Stimulated activated naive CD8-positive, alpha-beta T cell treated with anti-CD3 and anti-CD28 coated beads, Interleukin-15, amount 100 ng/mL, for 72 hours (primary cell): ENCODE measurements around the gene XYLB.

ENCODE experiments used
- ATAC-seq: fragments of 150-1000 bp; cut with Tn5 transposase; 2 replicates; pipeline ENCODE4 v1.10.0; 2021; ENCODE audit warnings: mild to moderate bottlenecking, moderate library complexity
- DNase-seq, 2 donors: peaks; one replicate each; pipeline ENCODE4 v3.0.0; 2021 to 2022
- H3K27ac Mint-ChIP-seq, 2 donors: one replicate each; pipeline ENCODE4 v1.8.0; 2022; ENCODE audit warnings: mild to moderate bottlenecking in 2 of 2, mixed read lengths in 2 of 2, moderate library complexity in 2 of 2
- H3K27me3 Mint-ChIP-seq: one replicate; pipeline ENCODE4 v1.8.0; 2022; ENCODE audit warnings: mixed read lengths
- H3K4me1 Mint-ChIP-seq: one replicate; pipeline ENCODE4 v1.8.0; 2022; ENCODE audit warnings: mild to moderate bottlenecking, mixed read lengths
- H3K4me3 Mint-ChIP-seq, 2 donors: one replicate each; pipeline ENCODE4 v1.8.0; 2022; ENCODE audit warnings: mild to moderate bottlenecking in 2 of 2, mixed read lengths in 2 of 2, moderate library complexity in 1 of 2
- H3K9me3 Mint-ChIP-seq, 2 donors: one replicate each; pipeline ENCODE4 v1.8.0; 2022; ENCODE audit warnings: mixed read lengths in 2 of 2

Gene XYLB

DNA sequence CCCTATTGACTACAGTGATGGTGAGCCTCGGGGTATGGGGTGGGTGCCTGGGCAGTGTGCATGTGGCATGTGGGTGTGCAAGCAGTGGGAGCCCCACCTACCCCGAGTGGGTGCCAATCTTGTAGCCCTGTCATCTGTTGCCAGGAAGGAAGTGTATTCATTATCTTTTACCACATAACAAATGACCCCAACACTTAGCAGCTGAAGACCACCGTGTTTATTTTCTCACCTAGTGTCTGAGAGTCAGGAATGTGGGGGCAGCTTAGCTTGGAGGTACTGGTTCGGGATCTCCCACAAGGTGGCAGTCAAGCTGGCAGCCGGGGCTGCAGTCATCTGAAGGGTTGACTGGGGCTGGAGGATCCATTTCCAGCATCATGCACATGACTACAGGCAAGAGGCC lies 21.7 kb downstream of the XYLB start:
- H3K4me1 Mint-ChIP-seq, result peaks cover 23% of the 10 kb centered on the region
- H3K27ac Mint-ChIP-seq, result no peak overlapping the region
- peaks cover 6% of the 10 kb centered on the region for H3K27me3 Mint-ChIP-seq
- no peak overlapping the region for H3K4me3 Mint-ChIP-seq
- no peak for ATAC-seq
- DNase-seq, result no peak
- H3K9me3 Mint-ChIP-seq, result peaks cover 0 to 7% of the 10 kb centered on the region in 2 donors

DNA sequence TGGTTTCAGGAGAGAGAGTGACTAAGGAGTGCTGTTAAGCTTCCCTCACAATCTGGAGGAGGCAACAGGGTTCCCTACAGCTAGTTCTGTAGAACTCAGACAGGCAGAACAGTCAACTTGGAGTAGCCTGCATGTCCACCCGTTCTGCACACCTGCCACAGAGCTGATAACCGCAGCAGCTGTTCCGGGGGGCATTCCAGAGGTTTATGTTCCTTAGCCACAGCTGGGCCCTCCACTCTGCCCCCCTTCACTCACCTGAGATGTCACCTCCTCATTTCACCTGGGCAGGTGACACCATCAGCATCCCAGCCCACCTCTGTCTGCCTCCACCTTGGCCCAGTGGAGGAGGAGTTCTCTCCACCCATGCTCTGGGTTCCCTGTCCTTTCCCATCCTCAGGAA lies 22.6 kb downstream of the XYLB start:
- H3K27me3 Mint-ChIP-seq, result peaks cover 6% of the 10 kb centered on the region
- ATAC-seq, result no peak
- peak overlapping the region; percentile 21 to 85 for H3K27ac Mint-ChIP-seq

DNA sequence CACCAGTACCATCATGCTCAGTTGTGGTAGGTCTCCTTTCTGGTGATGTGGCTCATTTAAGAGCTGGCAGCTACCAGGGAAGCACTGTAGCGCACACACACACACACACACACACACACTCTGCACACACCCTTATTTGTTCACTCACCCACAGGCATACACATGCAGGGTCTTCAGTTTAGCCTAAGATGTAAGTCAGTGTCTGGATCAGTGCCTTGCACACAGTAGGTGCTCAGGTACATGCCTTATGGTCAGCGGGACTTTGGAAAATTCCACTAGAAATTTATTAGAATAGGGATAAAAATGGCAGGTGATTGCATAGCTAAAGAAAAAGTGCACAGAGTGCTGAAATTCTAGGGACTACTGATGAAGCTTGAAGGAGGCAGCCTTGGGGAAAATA lies 23.6 kb downstream of the XYLB start:
- Mint-ChIP-seq H3K27ac (no peak overlapping the region), H3K27me3 (peaks cover 6% of the 10 kb centered on the region), H3K4me3 (no peak overlapping the region), H3K9me3 (peaks cover 0 to 7% of the 10 kb centered on the region in 2 donors), H3K4me1 (peaks cover 33% of the 10 kb centered on the region)
- DNase-seq, result no peak
- ATAC-seq, result no peak

More for the DNA sequence above, 22.6 kb downstream of the XYLB start:
- no peak for DNase-seq
- no peak overlapping the region for H3K4me3 Mint-ChIP-seq
- peaks cover 0 to 7% of the 10 kb centered on the region in 2 donors for H3K9me3 Mint-ChIP-seq
- peaks cover 27% of the 10 kb centered on the region for H3K4me1 Mint-ChIP-seq

GRCh38 chr3:38370861-38371260 lies 24.3 kb downstream of the XYLB start:
- DNase-seq, result no peak
- Mint-ChIP-seq H3K27me3 (peaks cover 6% of the 10 kb centered on the region), H3K4me3 (no peak overlapping the region), H3K9me3 (peaks cover 0 to 7% of the 10 kb centered on the region in 2 donors), H3K27ac (no peak overlapping the region), H3K4me1 (peaks cover 38% of the 10 kb centered on the region)
- no peak for ATAC-seq

DNA sequence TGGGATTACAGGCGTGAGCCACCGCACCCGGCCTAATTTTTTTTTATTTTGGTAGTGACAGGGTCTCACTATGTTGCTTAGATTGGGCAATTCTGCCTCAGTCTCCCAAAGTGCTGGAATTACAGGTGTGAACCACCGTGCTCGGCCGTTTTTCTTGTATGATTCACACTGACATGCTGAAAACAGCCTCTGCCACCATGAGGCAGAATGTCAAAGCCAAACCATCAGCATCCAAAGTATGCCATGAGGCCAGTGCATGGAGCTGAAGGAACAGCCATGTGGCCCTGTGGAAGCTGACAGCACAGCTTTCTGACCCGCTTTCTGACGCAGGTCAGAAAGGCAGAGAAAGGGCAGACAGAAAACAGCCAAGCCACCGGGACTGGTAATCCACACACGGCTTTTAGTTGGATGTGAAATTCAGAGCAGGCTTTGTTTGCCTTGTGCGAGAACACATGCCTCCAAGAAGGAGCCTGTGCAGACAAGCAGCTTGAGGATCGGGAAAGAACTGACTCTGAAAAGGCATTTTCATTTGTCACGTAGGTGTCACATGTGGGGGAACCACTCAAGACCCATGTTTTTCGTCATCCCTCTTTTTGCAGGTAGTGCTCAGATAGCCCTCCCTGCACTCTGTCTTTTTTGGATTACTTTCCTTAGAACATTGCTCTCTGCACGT lies 25.1 kb downstream of the XYLB start:
- H3K4me1 Mint-ChIP-seq, result peaks cover 38% of the 10 kb centered on the region
- DNase-seq, result no peak
- H3K4me3 Mint-ChIP-seq, result no peak overlapping the region
- ATAC-seq, result no peak
- H3K27me3 Mint-ChIP-seq, result peaks cover 6% of the 10 kb centered on the region
- peaks cover 0 to 7% of the 10 kb centered on the region in 2 donors for H3K9me3 Mint-ChIP-seq
- H3K27ac Mint-ChIP-seq, result no peak overlapping the region

GRCh38 chr3:38372214-38372601 lies 25.6 kb downstream of the XYLB start:
- peaks cover 6% of the 10 kb centered on the region for H3K27me3 Mint-ChIP-seq
- no peak overlapping the region for H3K4me3 Mint-ChIP-seq
- no peak for DNase-seq
- ATAC-seq, result no peak
- H3K9me3 Mint-ChIP-seq, result peaks cover 0 to 7% of the 10 kb centered on the region in 2 donors
- H3K4me1 Mint-ChIP-seq, result peaks cover 38% of the 10 kb centered on the region
- H3K27ac Mint-ChIP-seq, result peak overlapping the region in 1 of 2 donors; percentile 48

GRCh38 chr3:38374221-38374620 lies 27.6 kb downstream of the XYLB start:
- Mint-ChIP-seq H3K4me1 (peaks cover 32% of the 10 kb centered on the region), H3K27ac (no peak overlapping the region), H3K27me3 (peaks cover 6% of the 10 kb centered on the region), H3K4me3 (peak overlapping the region; percentile 24 to 48), H3K9me3 (no peaks in the 10 kb centered on the region)
- ATAC-seq (peak; percentile 83), DNase-seq (peak; percentile 29 to 42)

GRCh38 chr3:38375072-38375471 lies 28.5 kb downstream of the XYLB start:
- H3K4me3 Mint-ChIP-seq, result no peak overlapping the region
- peaks cover 32% of the 10 kb centered on the region for H3K4me1 Mint-ChIP-seq
- ATAC-seq (no peak), DNase-seq (no peak)
- H3K9me3 Mint-ChIP-seq, result no peaks in the 10 kb centered on the region
- H3K27me3 Mint-ChIP-seq, result peaks cover 6% of the 10 kb centered on the region
- H3K27ac Mint-ChIP-seq, result no peak overlapping the region

DNA sequence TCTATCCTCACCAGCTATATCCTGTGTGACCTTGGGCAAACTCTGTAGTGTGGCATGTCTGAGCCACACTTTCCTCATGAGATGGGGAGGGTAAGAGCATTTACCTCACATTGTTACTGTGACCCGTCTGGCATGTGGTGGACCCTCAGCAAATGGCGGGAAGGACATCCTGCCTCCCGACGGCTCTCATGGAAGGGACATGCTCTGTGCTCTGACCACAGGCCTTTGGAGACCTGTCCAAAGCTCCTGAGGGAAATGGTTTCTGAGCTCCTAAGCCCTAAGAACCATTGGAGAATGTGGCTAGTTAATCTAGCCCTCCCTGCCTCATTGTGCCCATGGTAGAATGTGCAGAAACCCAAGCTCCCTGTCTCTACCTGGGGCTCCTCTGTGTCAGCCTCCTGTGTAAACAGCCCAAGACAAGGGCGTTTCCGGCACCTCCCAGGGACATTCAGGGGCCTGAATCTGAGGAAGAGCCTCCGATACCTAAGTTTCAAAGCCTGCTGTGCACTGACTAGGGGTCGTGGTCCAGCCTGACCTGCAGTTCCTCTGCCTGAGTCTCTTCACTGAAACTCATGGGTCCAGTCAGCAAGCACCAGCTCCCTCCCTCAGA lies 29.0 kb downstream of the XYLB start:
- no peak for DNase-seq
- H3K27me3 Mint-ChIP-seq, result peaks cover 6% of the 10 kb centered on the region
- H3K4me1 Mint-ChIP-seq, result peaks cover 32% of the 10 kb centered on the region
- no peak overlapping the region for H3K4me3 Mint-ChIP-seq
- H3K27ac Mint-ChIP-seq, result no peak overlapping the region
- no peaks in the 10 kb centered on the region for H3K9me3 Mint-ChIP-seq
- ATAC-seq, result no peak

GRCh38 chr3:38376098-38376816 lies 29.7 kb downstream of the XYLB start:
- ATAC-seq, result no peak
- Mint-ChIP-seq H3K27ac (no peak overlapping the region), H3K4me1 (peaks cover 32% of the 10 kb centered on the region)

DNA sequence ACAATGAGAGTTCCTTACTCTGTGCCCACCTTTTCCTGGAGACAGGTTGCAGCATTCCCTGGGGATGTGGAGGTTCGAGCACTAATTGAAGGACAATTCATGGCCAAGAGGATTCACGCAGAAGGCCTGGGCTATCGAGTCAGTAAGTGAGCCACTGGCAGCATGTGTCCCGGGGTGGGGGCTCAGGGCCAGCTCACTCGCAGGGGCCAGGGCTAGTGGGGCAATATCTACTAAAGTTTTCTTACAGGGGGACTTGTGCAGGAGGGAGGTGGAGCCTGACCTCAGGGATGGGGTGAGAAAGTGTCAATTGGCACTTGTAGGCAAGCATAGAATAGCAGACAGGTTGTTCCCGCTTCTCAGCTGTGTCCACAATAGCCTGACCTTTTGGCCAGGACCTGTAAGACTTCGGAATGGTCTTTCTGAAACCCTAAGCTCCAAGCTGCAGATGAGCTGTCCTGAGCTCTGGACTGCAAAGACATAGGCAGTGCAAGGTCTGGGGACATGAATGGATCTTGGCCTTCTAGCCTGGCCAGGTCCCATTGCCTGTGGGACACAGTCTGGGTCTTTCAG lies 32.7 kb downstream of the XYLB start:
- no peak for ATAC-seq
- H3K4me3 Mint-ChIP-seq, result no peak overlapping the region

More at GRCh38 chr3:38376098-38376816, 29.7 kb downstream of the XYLB start:
- H3K4me3 Mint-ChIP-seq, result no peak overlapping the region
- peaks cover 6% of the 10 kb centered on the region for H3K27me3 Mint-ChIP-seq
- DNase-seq, result no peak
- peaks cover 0 to 4% of the 10 kb centered on the region in 2 donors for H3K9me3 Mint-ChIP-seq

GRCh38 chr3:38382506-38383080 lies 36.0 kb downstream of the XYLB start:
- H3K9me3 Mint-ChIP-seq, result peaks cover 9 to 36% of the 10 kb centered on the region in 2 donors
- no peaks in the 10 kb centered on the region for H3K4me1 Mint-ChIP-seq
- DNase-seq, result no peak
- no peak overlapping the region for H3K4me3 Mint-ChIP-seq
- ATAC-seq, result no peak
- no peaks in the 10 kb centered on the region for H3K27me3 Mint-ChIP-seq
- H3K27ac Mint-ChIP-seq, result no peak overlapping the region

More for the DNA sequence above, 32.7 kb downstream of the XYLB start:
- no peak for DNase-seq
- peaks cover 14% of the 10 kb centered on the region for H3K4me1 Mint-ChIP-seq
- H3K9me3 Mint-ChIP-seq, result peaks cover 4 to 17% of the 10 kb centered on the region in 2 donors
- no peak overlapping the region for H3K27ac Mint-ChIP-seq
- no peaks in the 10 kb centered on the region for H3K27me3 Mint-ChIP-seq

GRCh38 chr3:38383156-38383875 lies 36.7 kb downstream of the XYLB start:
- Mint-ChIP-seq H3K27ac (no peak overlapping the region), H3K4me1 (no peaks in the 10 kb centered on the region), H3K9me3 (peaks cover 9 to 40% of the 10 kb centered on the region in 2 donors), H3K27me3 (no peaks in the 10 kb centered on the region), H3K4me3 (no peak overlapping the region)
- DNase-seq, result no peak
- no peak for ATAC-seq

GRCh38 chr3:38386992-38387750 lies 40.6 kb downstream of the XYLB start:
- H3K9me3 Mint-ChIP-seq, result peaks cover 4 to 26% of the 10 kb centered on the region in 2 donors
- DNase-seq (no peak), ATAC-seq (no peak)
- H3K4me1 Mint-ChIP-seq, result no peaks in the 10 kb centered on the region
- H3K27ac Mint-ChIP-seq, result peak overlapping the region in 1 of 2 donors; percentile 19
- H3K4me3 Mint-ChIP-seq, result no peak overlapping the region
- no peaks in the 10 kb centered on the region for H3K27me3 Mint-ChIP-seq
